H1 (cell line): ENCODE measurements around the gene SLC1A2.

Experiments
- ASH2L ChIP-seq: fragments of 200-600, 300-600 bp; sonication (generic); IDR thresholded peaks from one replicate; pipeline ENCODE4 v1.7.1; 2017; ENCODE audit warnings: low read length
- BRCA1 ChIP-seq: IDR thresholded peaks from 2 replicates; pipeline ENCODE4 v1.6.1; 2012; ENCODE audit warnings: low read depth, low read length, improper control_type of control experiment
- CEBPB ChIP-seq: IDR thresholded peaks from 2 replicates; pipeline ENCODE4 v1.6.1; 2012; ENCODE audit warnings: low read depth, low read length
- CTCF ChIP-seq, 3 experiments: IDR thresholded peaks; 1 replicate in 2 of 3; 2 replicates in 1 of 3; pipeline versions ENCODE4 v1.5.1 to v1.6.1; 2011; ENCODE audit warnings: low read length in 3 of 3, mild to moderate bottlenecking in 3 of 3, inconsistent platforms in 2 of 3, low read depth in 1 of 3, moderate library complexity in 1 of 3; ENCODE audit not compliant: insufficient read depth in 1 of 3; ENCODE audit errors: control extremely low read depth in 1 of 3
- EP300 ChIP-seq, 2 experiments: IDR thresholded peaks; 1 replicate in 1 of 2; 2 replicates in 1 of 2; pipeline ENCODE4 v1.6.1; 2011 to 2012; ENCODE audit warnings: low read depth in 2 of 2, low read length in 2 of 2, mild to moderate bottlenecking in 2 of 2, borderline replicate concordance in 1 of 2, inconsistent platforms in 1 of 2, moderate library complexity in 1 of 2
- POLR2A ChIP-seq, 2 experiments: IDR thresholded peaks; 1 replicate in 1 of 2; 2 replicates in 1 of 2; pipeline ENCODE4 v1.6.1; 2011; ENCODE audit warnings: low read depth in 2 of 2, low read length in 2 of 2, mild to moderate bottlenecking in 2 of 2; ENCODE audit errors: control extremely low read depth in 1 of 2
- POLR2AphosphoS5 ChIP-seq: IDR thresholded peaks from 2 replicates; pipeline ENCODE4 v1.6.1; 2011; ENCODE audit warnings: low read depth, low read length
- TAF1 ChIP-seq: IDR thresholded peaks from 2 replicates; pipeline ENCODE4 v1.6.1; 2011; ENCODE audit warnings: mild to moderate bottlenecking, low read depth, low read length

GRCh38 chr11:35459489-35459888 is 40.1 kb upstream of the SLC1A2 start:
- TF ChIP-seq POLR2A (IDR thresholded peaks at IDR 0.05; ENCODE audit: control extremely low read depth in 1 of 2, low read depth in 2 of 2, low read length in 2 of 2): no peak
- no peak for TF ChIP-seq CTCF (IDR thresholded peaks at IDR 0.05; ENCODE audit: control extremely low read depth in 1 of 3, insufficient read depth in 1 of 3, low read depth in 1 of 3, low read length in 3 of 3)
- TF ChIP-seq ASH2L: no peak
- no peak for TF ChIP-seq CEBPB
- no peak for TF ChIP-seq POLR2AphosphoS5
- TF ChIP-seq EP300 (IDR thresholded peaks at IDR 0.05; ENCODE audit: borderline replicate concordance in 1 of 2, low read depth in 2 of 2, low read length in 2 of 2): no peak
- TF ChIP-seq BRCA1: no peak
- no peak for TF ChIP-seq TAF1
